Gastroesophageal sphincter (tissue), 3 donors: ENCODE measurements around the gene KLHL29.

Experiments used
- CTCF ChIP-seq, 4 experiments: fragments of 200-600 bp in 2 of 4; fragments of 450-650 bp in 2 of 4; sonication (generic) in 1 of 4; IDR thresholded peaks; one replicate each; pipeline ENCODE4 v1.5.1; 2017 to 2019; ENCODE audit warnings: antibody characterized with exemption in 4 of 4, mild to moderate bottlenecking in 2 of 4, moderate library complexity in 2 of 4
- POLR2A ChIP-seq, 2 donors: fragments of 450-650 bp; IDR thresholded peaks; one replicate each; pipeline ENCODE4 v1.6.1; 2017; ENCODE audit warnings: antibody characterized with exemption in 2 of 2, mild to moderate bottlenecking in 2 of 2, moderate library complexity in 1 of 2
- POLR2AphosphoS5 ChIP-seq: sonication (generic); formaldehyde crosslinking; IDR thresholded peaks from one replicate; pipeline ENCODE4 v1.6.1; 2017; ENCODE audit warnings: antibody characterized with exemption

- TF ChIP-seq CTCF (IDR thresholded peaks at IDR 0.05): no peak
- TF ChIP-seq POLR2AphosphoS5: no peak
- TF ChIP-seq POLR2A (IDR thresholded peaks at IDR 0.05): no peak
These were observed 290.5 kb downstream of the KLHL29 start for GRCh38 chr2:23675506-23675905.
